GM12878 (cell line): ENCODE results near the gene ATF6. TPM values are rescaled to one million over a fixed set of nuclear protein-coding genes. Genes with fewer than 3 reads are reported as not detected.

ENCODE experiments used
- ATAC-seq: fragments of 200-7000 bp; cut with Tn5 transposase; 3 replicates; pipeline ENCODE4 v1.9.1; 2020; ENCODE audit warnings: mild to moderate bottlenecking, moderate library complexity
- BruUV-seq: library from RNA; stranded (reverse); fragments of 400-500 nt; replicated peaks from 2 replicates; lab custom pipeline; 2021; lab: Mats Ljungman, UMichigan
- CTCF ChIA-PET: fragments of 300-600 bp; sonication (Branson Sonifier 250); formaldehyde crosslinking; extraction: SDS; loops from one replicate; lab custom pipeline; 2021; ENCODE audit warnings: inconsistent platforms; lab: Yijun Ruan, JAX
- POLR2A ChIA-PET: fragments of 350-600 bp; formaldehyde crosslinking; extraction: SDS; loops from one replicate; lab custom pipeline; 2021; ENCODE audit warnings: inconsistent platforms; lab: Charles Lee
- RAD21 ChIA-PET: fragments of 300-600 bp; sonication (Branson Sonifier 250); formaldehyde crosslinking; loops from one replicate; lab custom pipeline; 2023; ENCODE audit warnings: antibody characterized with exemption; ENCODE audit not compliant: unreplicated experiment; lab: Charles Lee
- SMC1A ChIA-PET: fragments of 300-600 bp; sonication (Branson Sonifier 250); formaldehyde crosslinking; loops from one replicate; lab custom pipeline; 2023; ENCODE audit not compliant: unreplicated experiment, uncharacterized antibody; lab: Charles Lee
- DNase-seq: peaks from one replicate; pipeline ENCODE4 v3.0.0-alpha.2; 2011; ENCODE audit warnings: low read depth, low spot score
- FAIRE-seq: peaks from 3 replicates; lab custom pipeline; 2011; peaks lifted over from hg19 to GRCh38; lab: Jason Lieb, UNC
- H2AFZ ChIP-seq: 2 replicates; pipeline ENCODE4 v1.6.0; 2011; ENCODE audit warnings: low read depth, low read length, control low read depth; ENCODE audit not compliant: control insufficient read depth
- H3K27ac ChIP-seq: 2 replicates; pipeline ENCODE4 v1.5.1; 2011; ENCODE audit warnings: control low read depth; ENCODE audit not compliant: control insufficient read depth, insufficient read depth
- H3K27me3 ChIP-seq, 2 experiments: replicated peaks in 1 of 2; 2 replicates each; pipeline versions ENCODE4 v1.6.0 to v1.6.1; 2011; ENCODE audit warnings: low read length in 1 of 2; ENCODE audit not compliant: control insufficient read depth in 2 of 2, insufficient read depth in 2 of 2
- H3K36me3 ChIP-seq, 2 experiments: 2 replicates each; pipeline ENCODE4 v1.5.1; 2011; ENCODE audit warnings: low read length in 1 of 2; ENCODE audit not compliant: control insufficient read depth in 2 of 2, insufficient read depth in 2 of 2
- H3K4me1 ChIP-seq: 2 replicates; pipeline ENCODE4 v1.6.1; 2011; ENCODE audit warnings: mild to moderate bottlenecking, low read length, moderate library complexity, mixed read lengths; ENCODE audit not compliant: control insufficient read depth, insufficient read depth
- H3K4me2 ChIP-seq: 2 replicates; pipeline ENCODE4 v1.6.0; 2011; ENCODE audit warnings: control low read depth; ENCODE audit not compliant: control insufficient read depth, insufficient read depth
- H3K4me3 ChIP-seq: fragments of 200-600 bp; sonication (generic); 2 replicates; pipeline ENCODE4 v1.5.1; 2016
- H3K79me2 ChIP-seq: 2 replicates; pipeline ENCODE4 v1.6.0; 2011; ENCODE audit warnings: low read length; ENCODE audit not compliant: control insufficient read depth, insufficient read depth
- H3K9ac ChIP-seq: 2 replicates; pipeline ENCODE4 v1.8.0; 2011; ENCODE audit warnings: low read length, control low read depth, mixed read lengths; ENCODE audit not compliant: control insufficient read depth, insufficient read depth
- H3K9me3 ChIP-seq: replicated peaks from 3 replicates; pipeline ENCODE4 v1.5.1; 2011; ENCODE audit warnings: mild to moderate bottlenecking, low read length; ENCODE audit not compliant: control insufficient read depth, insufficient read depth
- H4K20me1 ChIP-seq: 2 replicates; pipeline ENCODE4 v1.6.0; 2011; ENCODE audit not compliant: control insufficient read depth, insufficient read depth
- BRCA1 ChIP-seq: IDR thresholded peaks from 2 replicates; pipeline ENCODE4 v1.6.1; 2011; ENCODE audit warnings: low read depth, low read length, improper control_type of control experiment
- CBFB ChIP-seq: IDR thresholded peaks from 2 replicates; pipeline ENCODE4 v1.6.1; 2016; ENCODE audit warnings: antibody characterized with exemption, low read depth
- KDM1A ChIP-seq: fragments of 200-600 bp; sonication (generic); IDR thresholded peaks from 2 replicates; pipeline ENCODE4 v1.6.1; 2016; ENCODE audit warnings: borderline replicate concordance
- NFYB ChIP-seq: IDR thresholded peaks from 2 replicates; pipeline ENCODE4 v1.6.1; 2011; ENCODE audit warnings: low read depth, mild to moderate bottlenecking, low read length, improper control_type of control experiment, moderate library complexity; ENCODE audit not compliant: insufficient read depth
- PAX5 ChIP-seq: IDR thresholded peaks from 2 replicates; pipeline ENCODE4 v1.6.1; 2011; ENCODE audit warnings: low read depth, low read length, borderline replicate concordance
- PKNOX1 ChIP-seq: fragments of 450-650 bp; IDR thresholded peaks from 2 replicates; pipeline ENCODE4 v1.6.1; 2016; ENCODE audit warnings: mild to moderate bottlenecking
- YY1 ChIP-seq: IDR thresholded peaks from 2 replicates; pipeline ENCODE4 v1.6.1; 2011; ENCODE audit warnings: low read depth, mild to moderate bottlenecking, low read length
- ZZZ3 ChIP-seq: IDR thresholded peaks from 2 replicates; pipeline ENCODE4 v1.6.1; 2011; ENCODE audit warnings: low read depth; ENCODE audit not compliant: control insufficient read depth, insufficient read length
- WGBS: methylation state at CpG from one replicate; pipeline ENCODE4 v1.1.6; 2016; ENCODE audit warnings: low lambda C conversion rate; ENCODE audit not compliant: insufficient replicate concordance, insufficient coverage; ENCODE audit errors: missing lambda C conversion rate; 5-methylcytosine and 5-hydroxymethylcytosine counted together
- in situ Hi-C: fragments of 300-500 bp; cut with MboI; formaldehyde crosslinking; loops from 9 replicates; pipeline ENCODE4 v1.14.3; 2018; ENCODE audit warnings: mixed read lengths
- intact Hi-C: fragments of 100-400 bp; cut with micrococcal nuclease; formaldehyde crosslinking; loops from one replicate; pipeline ENCODE4 v1.14.2; 2022; ENCODE audit not compliant: unreplicated experiment
- polyA plus RNA-seq, 11 experiments: library from polyadenylated mRNA; depleted of rRNA in 4 of 11; unstranded in 6 of 11; stranded (reverse) in 5 of 11; fragments of >200 nt; fragmentation: Nextera tagmentation in 4 of 11; fragmentation: Illumina TruSeq in 1 of 11; extraction: Ambion mirVana in 4 of 11; extraction: Trizol in 1 of 11; gene quantifications; 1 replicate in 1 of 11; 2 replicates in 10 of 11; pipeline versions ENCODE4 v1.2.1 to v1.2.3, GENCODE V29; 2011 to 2016; ENCODE audit warnings: inconsistent platforms in 2 of 11, missing spikeins in 2 of 11, low read depth in 1 of 11
- total RNA-seq, 4 experiments: library from RNA; depleted of rRNA in 3 of 4; stranded (reverse); fragments of >200 nt in 3 of 4; fragmentation: Illumina TruSeq in 1 of 4; extraction: Trizol in 1 of 4; gene quantifications; 2 replicates each; pipeline versions ENCODE4 v1.2.1 to v1.2.3, GENCODE V29; 2013 to 2021

ATF6 gene
- total and polyA plus RNA-seq, 10 of the 15 experiments (the other 5 are each of a cell fraction or from before 2014, with no cell fraction given) = 7.8 to 24.3 (median 14.7) TPM

- peaks cover 0 to 2% of the 10 kb centered on the region in 2 experiments for H3K27me3 ChIP-seq
- in situ Hi-C loops = no loop called here
- ATAC-seq = no peak
- ChIA-PET CTCF (no interaction called here), SMC1A (no interaction called here), POLR2A (no interaction called here), RAD21 (no interaction called here)
- H3K4me3 ChIP-seq = no peak overlapping the region
- H3K36me3 ChIP-seq = no peaks in the 10 kb centered on the region
- H4K20me1 ChIP-seq = no peaks in the 10 kb centered on the region
- no peaks in the 10 kb centered on the region for H3K4me1 ChIP-seq
- H3K27ac ChIP-seq = no peak overlapping the region
- H3K9me3 ChIP-seq = no peaks in the 10 kb centered on the region
- no peaks in the 10 kb centered on the region for H3K79me2 ChIP-seq
- H3K9ac ChIP-seq = no peak overlapping the region
- BruUV-seq = no TSS peak
- no peak overlapping the region for H2AFZ ChIP-seq
- TF ChIP-seq PKNOX1 = no peak
- no peak for TF ChIP-seq NFYB
- TF ChIP-seq KDM1A = no peak
- no peak for TF ChIP-seq ZZZ3
- TF ChIP-seq YY1 = no peak
- TF ChIP-seq CBFB = no peak
- no peak for TF ChIP-seq BRCA1
- TF ChIP-seq PAX5 = no peak
- intact Hi-C loops = no loop called here
- H3K4me2 ChIP-seq = no peak overlapping the region
- DNase-seq = no peak
- 36% methylated on average over 6 of the region's 6 CpGs for WGBS
- FAIRE-seq = no peak
Measured at GRCh38 chr1:162006081-162006480, 240.0 kb downstream of the ATF6 start.
